Ishikawa (cell line): ENCODE data around the gene ATP5PB.

Experiments used
- CEBPB ChIP-seq: IDR thresholded peaks from 2 replicates; pipeline ENCODE4 v1.6.1; 2012
- CREB1 ChIP-seq: IDR thresholded peaks from 2 replicates; pipeline ENCODE4 v1.6.1; 2012; ENCODE audit warnings: low read depth
- EGR1 ChIP-seq: IDR thresholded peaks from 2 replicates; pipeline ENCODE4 v1.6.1; 2012
- EP300 ChIP-seq: IDR thresholded peaks from 2 replicates; pipeline ENCODE4 v1.6.1; 2012; ENCODE audit warnings: borderline replicate concordance
- FOXM1 ChIP-seq: IDR thresholded peaks from 2 replicates; pipeline ENCODE4 v1.6.1; 2012; ENCODE audit warnings: low read depth, borderline replicate concordance
- MAX ChIP-seq: IDR thresholded peaks from 2 replicates; pipeline ENCODE4 v1.6.1; 2012
- NFIC ChIP-seq: IDR thresholded peaks from 2 replicates; pipeline ENCODE4 v1.6.1; 2012
- RAD21 ChIP-seq: IDR thresholded peaks from 2 replicates; pipeline ENCODE4 v1.6.1; 2012; ENCODE audit warnings: low read depth
- REST ChIP-seq: IDR thresholded peaks from 2 replicates; pipeline ENCODE4 v1.6.1; 2012; ENCODE audit warnings: low read depth, mild to moderate bottlenecking
- TAF1 ChIP-seq: IDR thresholded peaks from 2 replicates; pipeline ENCODE4 v1.6.1; 2012; ENCODE audit warnings: low read depth, mild to moderate bottlenecking
- TCF12 ChIP-seq: IDR thresholded peaks from 2 replicates; pipeline ENCODE4 v1.6.1; 2012; ENCODE audit warnings: low read depth
- TEAD4 ChIP-seq: IDR thresholded peaks from 2 replicates; pipeline ENCODE4 v1.6.1; 2012
- YY1 ChIP-seq: IDR thresholded peaks from 2 replicates; pipeline ENCODE4 v1.6.1; 2012; ENCODE audit warnings: low read depth
- ZBTB7A ChIP-seq: IDR thresholded peaks from 2 replicates; pipeline ENCODE4 v1.6.1; 2012; ENCODE audit warnings: low read depth
- TF ChIP-seq, protein P1 (sequence below): IDR thresholded peaks from 2 replicates; pipeline ENCODE4 v1.6.1; 2012

Gene ATP5PB

DNA sequence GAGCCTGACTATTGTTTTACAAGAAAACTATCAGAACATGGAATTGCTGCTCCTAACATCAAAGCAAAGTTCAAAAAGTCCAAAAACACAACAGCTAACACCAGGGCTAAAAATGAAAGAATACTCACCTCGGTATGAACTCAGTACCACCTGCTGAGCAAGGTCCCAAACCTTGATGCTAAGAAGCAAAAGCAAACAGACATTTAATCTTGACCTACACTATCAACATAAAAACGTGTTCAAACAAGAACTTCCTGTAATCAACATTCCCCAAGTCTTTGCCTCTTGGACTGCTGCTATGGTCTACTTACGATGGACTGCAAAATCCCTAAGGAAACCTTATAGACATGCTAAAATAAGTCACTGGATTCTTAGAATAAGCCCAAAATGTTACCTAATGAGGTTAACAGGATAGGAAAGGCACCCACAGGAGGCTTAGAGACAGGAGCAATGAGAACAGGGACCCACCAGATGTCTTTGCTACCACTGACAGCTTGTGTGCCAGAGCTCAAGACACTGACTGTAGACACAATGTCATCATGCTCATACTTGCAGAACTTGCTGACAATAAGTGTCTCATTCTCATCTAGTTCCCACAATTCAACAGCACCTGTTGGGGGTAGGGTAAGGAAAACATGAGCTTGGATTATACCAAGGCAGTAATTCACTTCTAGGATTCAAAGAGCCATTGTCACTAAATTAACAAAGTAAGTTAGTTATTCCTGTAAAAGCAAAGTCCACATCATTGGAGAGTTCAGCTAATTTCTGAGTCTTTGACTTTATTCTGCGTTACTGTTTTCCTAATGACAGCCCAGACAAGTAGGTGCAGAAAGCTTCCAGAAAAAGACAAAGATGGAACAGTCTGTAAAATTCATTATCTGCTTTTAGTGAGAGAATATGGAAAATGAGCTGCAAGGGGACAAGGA lies 2.0 kb upstream of the ATP5PB start:
- no peak for TF ChIP-seq TCF12
- TF ChIP-seq EP300, result no peak
- TF ChIP-seq CREB1, result no peak
- no peak for TF ChIP-seq RAD21
- no peak for TF ChIP-seq TEAD4
- no peak for TF ChIP-seq TAF1

- TF ChIP-seq MAX, result no peak
- no peak for TF ChIP-seq RAD21
- no peak for TF ChIP-seq TAF1
- no peak for TF ChIP-seq CEBPB
- no peak for TF ChIP-seq EP300
- no peak for TF ChIP-seq FOXM1
- TF ChIP-seq REST, result no peak
- no peak for TF ChIP-seq CREB1
- no peak for TF ChIP-seq TCF12
- TF ChIP-seq EGR1, result no peak
- TF ChIP-seq, protein P1, sequence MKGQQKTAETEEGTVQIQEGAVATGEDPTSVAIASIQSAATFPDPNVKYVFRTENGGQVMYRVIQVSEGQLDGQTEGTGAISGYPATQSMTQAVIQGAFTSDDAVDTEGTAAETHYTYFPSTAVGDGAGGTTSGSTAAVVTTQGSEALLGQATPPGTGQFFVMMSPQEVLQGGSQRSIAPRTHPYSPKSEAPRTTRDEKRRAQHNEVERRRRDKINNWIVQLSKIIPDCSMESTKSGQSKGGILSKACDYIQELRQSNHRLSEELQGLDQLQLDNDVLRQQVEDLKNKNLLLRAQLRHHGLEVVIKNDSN, result no peak
- TF ChIP-seq ZBTB7A, result no peak; the same call in 1 of the 2 replicates
- no peak for TF ChIP-seq YY1
- no peak for TF ChIP-seq NFIC
These were observed 764 bp upstream of the ATP5PB start for GRCh38 chr1:111448482-111448917.

- no peak for TF ChIP-seq ZBTB7A
- TF ChIP-seq TCF12, result no peak
- TF ChIP-seq RAD21, result no peak
- no peak for TF ChIP-seq FOXM1
- TF ChIP-seq CREB1, result no peak
- TF ChIP-seq EP300, result no peak
- no peak for TF ChIP-seq YY1
- no peak for TF ChIP-seq NFIC
- TF ChIP-seq CEBPB, result no peak
- no peak for TF ChIP-seq TAF1
- TF ChIP-seq TEAD4, result no peak
- TF ChIP-seq, protein P1, result no peak
- TF ChIP-seq MAX, result no peak
- TF ChIP-seq EGR1, result no peak
- no peak for TF ChIP-seq REST
These were observed 396 bp downstream of the ATP5PB start for GRCh38 chr1:111449703-111450017.

GRCh38 chr1:111450185-111450584 lies 921 bp downstream of the ATP5PB start:
- no peak for TF ChIP-seq TCF12
- TF ChIP-seq, protein P1, result no peak

GRCh38 chr1:111452581-111452980 lies 3.3 kb downstream of the ATP5PB start:
- TF ChIP-seq ZBTB7A, result no peak
- no peak for TF ChIP-seq FOXM1
- no peak for TF ChIP-seq TAF1
- TF ChIP-seq YY1, result no peak
- no peak for TF ChIP-seq NFIC
- TF ChIP-seq CREB1, result no peak
- TF ChIP-seq RAD21, result no peak
- TF ChIP-seq CEBPB, result no peak
- TF ChIP-seq REST, result no peak
